DOHH2 (cell line): ENCODE data around the gene MAFG.

ENCODE experiments used
- CTCF ChIP-seq: fragments of 200-600 bp; sonication (generic); IDR thresholded peaks from one replicate; pipeline ENCODE4 v1.5.1; 2014; ENCODE audit warnings: antibody characterized with exemption, mild to moderate bottlenecking, low read depth, low read length; ENCODE audit not compliant: poor library complexity, severe bottlenecking
- EZH2phosphoT487 ChIP-seq: fragments of 200-600 bp; sonication (generic); IDR thresholded peaks from 2 replicates; pipeline ENCODE4 v1.6.1; 2017; ENCODE audit warnings: borderline replicate concordance, mild to moderate bottlenecking, antibody characterized with exemption, low read length, moderate library complexity, mixed read lengths

GRCh38 chr17:81939218-81939617 lies 11.7 kb upstream of the MAFG start:
- no peak for TF ChIP-seq CTCF
- no peak for TF ChIP-seq EZH2phosphoT487
